HCT116 (cell line): ENCODE data around the gene FAM20B. TPM values are rescaled to one million over a fixed set of nuclear protein-coding genes. Genes with fewer than 3 reads are reported as not detected.

ENCODE experiments used
- ATAC-seq: fragments of 200-7000 bp; cut with Tn5 transposase; 2 replicates; pipeline ENCODE4 v1.9.1; 2020; ENCODE audit warnings: mild to moderate bottlenecking, moderate library complexity
- BruUV-seq: library from RNA; stranded (reverse); fragments of 400-500 nt; replicated peaks from 2 replicates; lab custom pipeline; 2021; lab: Mats Ljungman, UMichigan
- CTCF ChIA-PET: fragments of 300-600 bp; sonication (Branson Sonifier 250); formaldehyde crosslinking; loops from one replicate; lab custom pipeline; 2021; ENCODE audit warnings: antibody characterized with exemption; lab: Charles Lee
- POLR2A ChIA-PET: fragments of 300-600, 350-600 bp; sonication (Branson Sonifier 250); formaldehyde crosslinking; loops from one replicate; lab custom pipeline; 2021; ENCODE audit warnings: antibody characterized with exemption; lab: Charles Lee
- RAD21 ChIA-PET, 2 experiments: fragments of 300-600 bp; sonication (Branson Sonifier 250); formaldehyde crosslinking; loops; one replicate each; lab custom pipeline; 2023; ENCODE audit warnings: low total read pairs in 2 of 2; ENCODE audit not compliant: uncharacterized antibody in 2 of 2, unreplicated experiment in 2 of 2, low non-redundant PET in 1 of 2; lab: Charles Lee
- DNase-seq: peaks from one replicate; pipeline ENCODE4 v3.0.0-alpha.2; 2010; ENCODE audit warnings: low read depth, low spot score
- H2AFZ ChIP-seq: fragments of 200-600 bp; shearing (Covaris generic), sonication (generic); 2 replicates; pipeline ENCODE4 v1.6.1; 2017; ENCODE audit warnings: low read depth, mixed run types, mixed read lengths, antibody characterized with exemption, low read length; ENCODE audit not compliant: poor library complexity, severe bottlenecking
- H3K27ac ChIP-seq: 2 replicates; pipeline ENCODE4 v1.5.1; 2012; ENCODE audit warnings: low read depth, low read length
- H3K27me3 ChIP-seq: fragments of 200-600 bp; sonication (generic); 2 replicates; pipeline ENCODE4 v1.6.1; 2016; ENCODE audit warnings: mixed run types, low read length, mixed read lengths; ENCODE audit not compliant: insufficient read depth
- H3K36me3 ChIP-seq, 2 experiments: fragments of 200-500 bp in 1 of 2; fragments of 200-600 bp in 1 of 2; sonication (Bioruptor generic) in 1 of 2; sonication (generic) in 1 of 2; 2 replicates each; pipeline versions ENCODE4 v1.5.1 to v1.6.1; 2014 to 2016; ENCODE audit warnings: low read length in 2 of 2, inconsistent platforms in 1 of 2, mixed read lengths in 1 of 2, mixed run types in 1 of 2; ENCODE audit not compliant: insufficient read depth in 2 of 2, control insufficient read depth in 1 of 2
- H3K4me1 ChIP-seq, 2 experiments: fragments of 200-600 bp in 1 of 2; sonication (generic) in 1 of 2; 2 replicates each; pipeline versions ENCODE4 v1.5.1 to v1.6.1; 2012 to 2017; ENCODE audit warnings: low read length in 2 of 2, inconsistent platforms in 1 of 2, mild to moderate bottlenecking in 1 of 2, mixed read lengths in 1 of 2, mixed run types in 1 of 2, moderate library complexity in 1 of 2; ENCODE audit not compliant: insufficient read depth in 2 of 2, control insufficient read depth in 1 of 2
- H3K4me2 ChIP-seq: fragments of 200-600 bp; sonication (generic); 2 replicates; pipeline ENCODE4 v1.6.1; 2017; ENCODE audit warnings: mixed run types, low read length, mixed read lengths
- H3K4me3 ChIP-seq, 2 experiments: fragments of 200-600 bp in 1 of 2; sonication (generic) in 1 of 2; replicated peaks in 1 of 2; 2 replicates each; pipeline ENCODE4 v1.5.1; 2011 to 2016; ENCODE audit warnings: low read length in 2 of 2, control low read depth in 1 of 2, low read depth in 1 of 2, mild to moderate bottlenecking in 1 of 2, mixed read lengths in 1 of 2, mixed run types in 1 of 2
- H3K79me2 ChIP-seq: fragments of 200-600 bp; sonication (generic); 2 replicates; pipeline ENCODE4 v1.6.1; 2017; ENCODE audit warnings: mild to moderate bottlenecking, mixed run types, low read length, moderate library complexity, mixed read lengths; ENCODE audit not compliant: insufficient read depth
- H3K9ac ChIP-seq: fragments of 200-600 bp; sonication (generic); 2 replicates; pipeline ENCODE4 v1.6.1; 2016; ENCODE audit warnings: low read length, mixed read lengths
- H3K9me2 ChIP-seq: fragments of 200-600 bp; sonication (generic), shearing (Covaris generic); 2 replicates; pipeline ENCODE4 v1.6.1; 2017; ENCODE audit warnings: mixed run types, mild to moderate bottlenecking, moderate library complexity; ENCODE audit not compliant: insufficient read depth
- H3K9me3 ChIP-seq, 2 experiments: fragments of 200-500 bp in 1 of 2; fragments of 200-600 bp in 1 of 2; sonication (Bioruptor generic) in 1 of 2; sonication (generic) in 1 of 2; 2 replicates each; pipeline ENCODE4 v1.6.1; 2014 to 2017; ENCODE audit warnings: low read length in 2 of 2, mixed read lengths in 2 of 2, inconsistent platforms in 1 of 2, low read depth in 1 of 2, mild to moderate bottlenecking in 1 of 2, mixed run types in 1 of 2, moderate library complexity in 1 of 2; ENCODE audit not compliant: control insufficient read depth in 1 of 2, insufficient read depth in 1 of 2
- H4K20me1 ChIP-seq: fragments of 200-600 bp; sonication (generic), shearing (Covaris generic); 2 replicates; pipeline ENCODE4 v1.6.1; 2017; ENCODE audit warnings: mixed run types, mild to moderate bottlenecking, moderate library complexity; ENCODE audit not compliant: insufficient read depth
- CEBPB ChIP-seq: IDR thresholded peaks from 2 replicates; pipeline ENCODE4 v1.6.1; 2012; ENCODE audit warnings: low read depth
- EGR1 ChIP-seq: IDR thresholded peaks from 2 replicates; pipeline ENCODE4 v1.6.1; 2012; ENCODE audit warnings: low read depth
- ELF1 ChIP-seq: IDR thresholded peaks from 2 replicates; pipeline ENCODE4 v1.6.1; 2012; ENCODE audit warnings: low read depth, borderline replicate concordance
- EZH2phosphoT487 ChIP-seq: fragments of 200-600 bp; IDR thresholded peaks from 2 replicates; pipeline ENCODE4 v1.6.1; 2018; ENCODE audit warnings: antibody characterized with exemption, borderline replicate concordance
- FOSL1 ChIP-seq: IDR thresholded peaks from 2 replicates; pipeline ENCODE4 v1.6.1; 2012; ENCODE audit warnings: low read depth
- JUND ChIP-seq: IDR thresholded peaks from 2 replicates; pipeline ENCODE4 v1.6.1; 2012
- YY1 ChIP-seq: IDR thresholded peaks from 2 replicates; pipeline ENCODE4 v1.6.1; 2011; ENCODE audit warnings: low read length, low read depth, moderate library complexity, mild to moderate bottlenecking; ENCODE audit not compliant: insufficient replicate concordance; ENCODE audit errors: extremely low read depth
- ZNF274 ChIP-seq: fragments of 200-500 bp; sonication (Bioruptor generic); IDR thresholded peaks from 2 replicates; pipeline ENCODE4 v1.6.1; 2014; ENCODE audit warnings: mild to moderate bottlenecking, low read depth, low read length, inconsistent platforms
- intact Hi-C: fragments of 100-400 bp; cut with micrococcal nuclease; formaldehyde crosslinking; loops from 2 replicates; pipeline ENCODE4 v1.10.0; 2022
- total RNA-seq: library from RNA; stranded (reverse); gene quantifications from one replicate; pipeline ENCODE4 v1.2.1, GENCODE V29; 2021; ENCODE audit not compliant: unreplicated experiment
- TF ChIP-seq, protein P1 (sequence below): IDR thresholded peaks from 2 replicates; pipeline ENCODE4 v1.6.1; 2011; ENCODE audit warnings: mild to moderate bottlenecking, low read length, moderate library complexity; ENCODE audit not compliant: insufficient replicate concordance; ENCODE audit errors: extremely low read depth
- TF ChIP-seq, protein P2 (sequence below), 3 experiments: fragments of 200-600 bp in 1 of 3; sonication (generic) in 1 of 3; IDR thresholded peaks in 2 of 3; conservative IDR thresholded peaks in 1 of 3; 2 replicates each; pipeline ENCODE4 v1.5.1; 2012 to 2017; ENCODE audit warnings: low read depth in 2 of 3, low read length in 2 of 3, antibody characterized with exemption in 1 of 3, borderline replicate concordance in 1 of 3, control low read depth in 1 of 3, mild to moderate bottlenecking in 1 of 3, mixed read lengths in 1 of 3, mixed run types in 1 of 3, moderate library complexity in 1 of 3; ENCODE audit not compliant: insufficient read depth in 1 of 3

The FAM20B gene
- total RNA-seq, 1 experiment from 2014 or later: 36.7 TPM

DNA sequence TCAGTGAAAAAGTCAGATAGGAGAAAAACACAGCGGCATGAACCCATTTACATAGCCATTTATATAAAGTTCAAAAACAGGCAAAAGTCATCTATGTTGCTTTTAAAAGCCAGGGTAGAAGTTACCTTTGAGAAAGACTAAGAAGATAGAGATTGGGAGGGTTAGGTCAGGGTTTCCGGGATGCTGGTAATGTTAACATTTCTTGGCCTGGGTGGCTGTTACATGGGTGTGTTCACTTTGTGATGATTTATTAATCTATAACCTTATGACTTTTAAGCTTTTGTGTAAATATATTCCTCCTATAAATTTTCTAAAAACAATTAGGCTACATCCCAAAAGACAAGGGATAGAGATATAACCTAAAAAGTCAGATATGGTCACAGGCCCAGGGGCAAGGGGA is 15.0 kb upstream of the FAM20B start:
- H3K27me3 ChIP-seq: no peaks in the 10 kb centered on the region
- no peak overlapping the region for H3K4me3 ChIP-seq
- ATAC-seq: no peak
- H3K36me3 ChIP-seq: no peaks in the 10 kb centered on the region
- H3K27ac ChIP-seq: no peak overlapping the region
- H3K4me2 ChIP-seq: no peak overlapping the region
- RAD21 ChIA-PET: no interaction called here
- CTCF ChIA-PET: no interaction called here
- H2AFZ ChIP-seq: no peak overlapping the region
- TF ChIP-seq CEBPB (no peak), YY1 (no peak), ELF1 (no peak), FOSL1 (no peak), EZH2phosphoT487 (no peak), ZNF274 (no peak), EGR1 (no peak), JUND (no peak)
- TF ChIP-seq, protein P1, sequence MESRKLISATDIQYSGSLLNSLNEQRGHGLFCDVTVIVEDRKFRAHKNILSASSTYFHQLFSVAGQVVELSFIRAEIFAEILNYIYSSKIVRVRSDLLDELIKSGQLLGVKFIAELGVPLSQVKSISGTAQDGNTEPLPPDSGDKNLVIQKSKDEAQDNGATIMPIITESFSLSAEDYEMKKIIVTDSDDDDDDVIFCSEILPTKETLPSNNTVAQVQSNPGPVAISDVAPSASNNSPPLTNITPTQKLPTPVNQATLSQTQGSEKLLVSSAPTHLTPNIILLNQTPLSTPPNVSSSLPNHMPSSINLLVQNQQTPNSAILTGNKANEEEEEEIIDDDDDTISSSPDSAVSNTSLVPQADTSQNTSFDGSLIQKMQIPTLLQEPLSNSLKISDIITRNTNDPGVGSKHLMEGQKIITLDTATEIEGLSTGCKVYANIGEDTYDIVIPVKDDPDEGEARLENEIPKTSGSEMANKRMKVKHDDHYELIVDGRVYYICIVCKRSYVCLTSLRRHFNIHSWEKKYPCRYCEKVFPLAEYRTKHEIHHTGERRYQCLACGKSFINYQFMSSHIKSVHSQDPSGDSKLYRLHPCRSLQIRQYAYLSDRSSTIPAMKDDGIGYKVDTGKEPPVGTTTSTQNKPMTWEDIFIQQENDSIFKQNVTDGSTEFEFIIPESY: no peak
- TF ChIP-seq, protein P2, sequence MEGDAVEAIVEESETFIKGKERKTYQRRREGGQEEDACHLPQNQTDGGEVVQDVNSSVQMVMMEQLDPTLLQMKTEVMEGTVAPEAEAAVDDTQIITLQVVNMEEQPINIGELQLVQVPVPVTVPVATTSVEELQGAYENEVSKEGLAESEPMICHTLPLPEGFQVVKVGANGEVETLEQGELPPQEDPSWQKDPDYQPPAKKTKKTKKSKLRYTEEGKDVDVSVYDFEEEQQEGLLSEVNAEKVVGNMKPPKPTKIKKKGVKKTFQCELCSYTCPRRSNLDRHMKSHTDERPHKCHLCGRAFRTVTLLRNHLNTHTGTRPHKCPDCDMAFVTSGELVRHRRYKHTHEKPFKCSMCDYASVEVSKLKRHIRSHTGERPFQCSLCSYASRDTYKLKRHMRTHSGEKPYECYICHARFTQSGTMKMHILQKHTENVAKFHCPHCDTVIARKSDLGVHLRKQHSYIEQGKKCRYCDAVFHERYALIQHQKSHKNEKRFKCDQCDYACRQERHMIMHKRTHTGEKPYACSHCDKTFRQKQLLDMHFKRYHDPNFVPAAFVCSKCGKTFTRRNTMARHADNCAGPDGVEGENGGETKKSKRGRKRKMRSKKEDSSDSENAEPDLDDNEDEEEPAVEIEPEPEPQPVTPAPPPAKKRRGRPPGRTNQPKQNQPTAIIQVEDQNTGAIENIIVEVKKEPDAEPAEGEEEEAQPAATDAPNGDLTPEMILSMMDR (IDR thresholded peaks at IDR 0.05 in 2 of 3, conservative IDR thresholded peaks at IDR 0.05 in 1 of 3; ENCODE audit: borderline replicate concordance in 1 of 3, insufficient read depth in 1 of 3, low read depth in 2 of 3, low read length in 2 of 3): no peak
- no peaks in the 10 kb centered on the region for H3K79me2 ChIP-seq
- no peak for DNase-seq
- no peaks in the 10 kb centered on the region for H3K4me1 ChIP-seq
- no TSS peak for BruUV-seq
- intact Hi-C loops: no loop called here
- no peaks in the 10 kb centered on the region for H3K9me2 ChIP-seq
- H3K9me3 ChIP-seq: no peaks in the 10 kb centered on the region
- H4K20me1 ChIP-seq: no peaks in the 10 kb centered on the region
- POLR2A ChIA-PET: no interaction called here
- H3K9ac ChIP-seq: no peak overlapping the region
